GM21737 (cell line): ENCODE measurements around the gene DEDD2.

Experiments used
- ATAC-seq: cut with Tn5 transposase; IDR thresholded peaks from one replicate; pipeline ENCODE4 v1.9.1; 2021; ENCODE audit warnings: mild to moderate bottlenecking, moderate library complexity; ENCODE audit not compliant: unreplicated experiment

Gene DEDD2

DNA sequence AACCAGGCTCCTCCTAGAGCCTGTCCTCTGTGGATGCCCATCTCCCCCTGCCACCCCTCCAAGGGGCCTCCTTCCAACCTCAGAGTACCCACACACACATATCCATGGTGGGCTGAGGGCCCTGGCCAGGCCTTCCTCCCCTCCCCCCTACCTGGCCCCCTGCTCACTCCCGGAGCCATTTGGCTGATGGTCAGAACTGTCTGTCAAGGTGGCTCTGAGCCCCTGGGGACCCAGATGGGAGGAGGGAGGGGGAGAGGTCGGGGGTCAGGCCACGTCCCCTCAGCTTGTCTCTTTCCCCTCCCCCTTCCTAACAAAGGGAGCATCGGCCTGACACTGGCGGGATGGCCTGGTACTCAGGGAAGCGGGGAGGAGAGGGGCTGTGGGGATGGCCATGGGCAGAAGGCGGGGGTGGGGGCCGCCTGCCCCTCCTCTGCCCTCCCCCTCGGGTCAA lies 66.5 kb downstream of the DEDD2 start:
- no peak for ATAC-seq

DNA sequence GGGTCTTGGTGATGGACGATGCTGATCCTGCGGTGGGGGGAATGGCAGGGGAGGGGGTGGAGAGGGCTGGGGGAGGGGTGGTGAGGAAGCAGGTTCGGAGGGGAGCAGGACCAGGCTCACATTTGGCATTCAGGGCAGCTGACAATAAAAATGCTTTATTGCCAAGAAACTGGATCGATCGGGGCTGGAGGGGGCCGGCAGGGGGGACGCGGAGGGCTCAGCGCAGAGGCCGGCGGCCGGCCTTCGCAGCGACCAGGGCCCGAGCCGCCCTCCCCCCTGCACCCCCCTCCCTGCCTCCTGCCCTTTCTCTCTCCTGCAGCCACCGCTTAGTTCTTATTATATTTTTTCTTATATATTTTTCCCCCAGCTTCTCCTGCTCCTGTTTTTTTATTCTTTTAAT lies 67.1 kb downstream of the DEDD2 start:
- ATAC-seq = no peak

DNA sequence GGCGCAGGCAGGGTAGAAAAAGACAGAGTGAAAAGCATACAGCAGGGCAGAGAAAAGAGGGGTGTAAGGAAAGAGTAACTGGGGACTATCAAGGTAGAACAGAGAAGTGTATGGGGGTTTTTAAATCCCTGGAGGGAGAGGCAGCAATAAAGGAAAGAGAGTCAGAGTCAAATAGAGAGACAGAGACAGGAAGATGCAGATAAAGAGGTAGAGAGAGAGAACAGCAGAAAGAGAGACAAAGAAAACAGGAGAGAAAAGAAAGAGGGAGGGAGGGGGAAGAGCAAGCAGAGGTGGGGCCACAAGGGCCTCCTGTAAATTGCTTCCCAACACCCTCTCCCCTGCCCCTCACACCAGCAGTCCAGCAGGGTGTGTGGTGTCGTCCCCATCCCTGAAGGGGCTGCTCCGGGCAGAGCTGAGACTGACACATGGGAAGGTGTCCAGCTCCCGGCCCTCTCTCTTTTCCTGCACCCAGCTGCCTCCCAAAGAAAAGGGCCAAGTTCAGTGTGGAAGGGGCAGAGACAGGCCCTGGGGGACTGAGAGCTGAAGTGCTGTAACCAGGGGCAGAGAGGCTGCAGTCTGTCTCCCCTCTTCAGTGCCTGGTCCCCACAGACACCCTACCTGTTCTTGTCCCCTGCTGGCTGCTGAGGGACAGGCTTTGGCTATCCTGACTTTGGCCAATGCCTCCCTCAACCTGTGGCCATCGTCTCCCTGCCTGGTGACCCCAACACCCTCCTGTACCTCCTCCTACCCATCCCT lies 67.9 kb downstream of the DEDD2 start:
- ATAC-seq = no peak
